GM12892 (cell line): ENCODE data around the gene DOCK10.

Experiments
- POLR2A ChIP-seq: IDR thresholded peaks from 2 replicates; pipeline ENCODE4 v1.6.1; 2011; ENCODE audit warnings: low read depth, low read length, control low read depth
- POLR2AphosphoS5 ChIP-seq: IDR thresholded peaks from 2 replicates; pipeline ENCODE4 v1.6.1; 2011; ENCODE audit warnings: low read depth, low read length, control low read depth
- TAF1 ChIP-seq: IDR thresholded peaks from 2 replicates; pipeline ENCODE4 v1.6.1; 2011; ENCODE audit warnings: low read depth, mild to moderate bottlenecking, control low read depth, low read length, borderline replicate concordance

- TF ChIP-seq TAF1 (no peak), POLR2A (no peak), POLR2AphosphoS5 (no peak)
Observed at GRCh38 chr2:224929512-224929911, 112.8 kb downstream of the DOCK10 start.
